Fibroblast of lung (primary cell): Measurements from ENCODE around the gene MINDY1.

Source experiments
- CTCF ChIP-seq, 2 donors: IDR thresholded peaks in 1 of 2; conservative IDR thresholded peaks in 1 of 2; 1 replicate in 1 of 2; 2 replicates in 1 of 2; pipeline ENCODE4 v1.5.1; 2011 to 2012; ENCODE audit warnings: low read length in 2 of 2, control low read depth in 1 of 2, inconsistent platforms in 1 of 2, low read depth in 1 of 2, mild to moderate bottlenecking in 1 of 2
- EZH2 ChIP-seq: IDR thresholded peaks from 2 replicates; pipeline ENCODE4 v1.5.1; 2012; ENCODE audit warnings: low read length, control low read depth, mild to moderate bottlenecking; ENCODE audit errors: missing control alignments

- TF ChIP-seq CTCF (conservative IDR thresholded peaks at IDR 0.05 in 1 of 2, IDR thresholded peaks at IDR 0.05 in 1 of 2; ENCODE audit: low read depth in 1 of 2, low read length in 2 of 2) (no peak), EZH2 (no peak)
Observed at GRCh38 chr1:150964164-150964489, 42.6 kb downstream of the MINDY1 start.
